Measurements from ENCODE around the gene FAM13A. TPM values are rescaled to one million over a fixed set of nuclear protein-coding genes. Genes with fewer than 3 reads are reported as not detected.

The FAM13A gene
- total and polyA plus RNA-seq, 2 of the 8 experiments (the other 6 are each of a cell fraction or from before 2014, with no cell fraction given): 7.1 to 16.5 TPM

DNA sequence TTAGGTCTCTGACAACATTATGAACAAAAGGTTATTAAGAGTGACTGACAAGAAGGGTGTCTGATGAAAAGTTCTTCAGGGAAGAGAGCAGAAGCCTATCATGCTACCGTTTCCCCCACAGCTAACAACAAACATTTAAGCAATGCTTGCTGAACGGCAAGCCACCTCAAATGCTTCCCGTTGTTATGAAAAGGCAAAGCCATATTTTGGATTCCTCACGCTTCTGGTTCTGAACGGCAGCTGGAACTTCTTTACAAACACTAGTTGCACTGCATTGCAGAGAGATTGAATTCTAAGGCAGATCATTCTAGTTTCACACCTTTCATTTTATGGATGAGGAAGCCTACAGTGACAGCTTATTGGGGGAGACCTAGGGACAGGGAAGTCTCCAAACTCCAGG is 310.8 kb downstream of the FAM13A start:
- ChIA-PET CTCF (ENCODE audit: partially characterized antibody) (interaction anchor here (1.3 to 2.0 kb wide), 3 partner anchors 10 to 278 kb away, joined by 4 to 7 read pairs (median 5); no protein-coding TSS in a partner anchor), POLR2A (ENCODE audit: partially characterized antibody) (interaction anchor here (1.4 kb wide), 1 partner anchor 8 kb away, joined by 3 read pairs; no protein-coding TSS in a partner anchor)
- Histone ChIP-seq H2AFZ (ENCODE audit: low read length) (no peak overlapping the region), H3K23ac (ENCODE audit: insufficient read length) (no peak overlapping the region), H3K4me2 (ENCODE audit: insufficient read depth in 1 of 2, low read depth in 2 of 2, low read length in 2 of 2) (no peak overlapping the region), H3K4me1 (replicated peaks in 1 of 4; ENCODE audit: control insufficient read depth in 3 of 4, insufficient read depth in 4 of 4, low read length in 3 of 4) (no peaks in the 10 kb centered on the region), H3K56ac (replicated peaks; ENCODE audit: insufficient read length, low read depth, low read length) (no peak overlapping the region), H3K4me3 (ENCODE audit: extremely low read depth in 1 of 4, insufficient read depth in 2 of 4, low read depth in 3 of 4, low read length in 4 of 4) (no peak overlapping the region), H3K79me1 (ENCODE audit: low read depth, low read length) (no peaks in the 10 kb centered on the region), H3K18ac (ENCODE audit: extremely low read depth, low read length) (no peak overlapping the region), H4K8ac (ENCODE audit: extremely low read depth, insufficient read depth, low read length) (no peak overlapping the region), H3K79me2 (ENCODE audit: control insufficient read depth in 1 of 2, insufficient read depth in 2 of 2, low read length in 2 of 2) (no peaks in the 10 kb centered on the region), H3K23me2 (ENCODE audit: low read depth, low read length) (no peaks in the 10 kb centered on the region), H2BK12ac (ENCODE audit: low read depth, low read length) (no peak overlapping the region), H4K5ac (ENCODE audit: insufficient read length, low read depth, low read length) (no peak overlapping the region), H2BK5ac (ENCODE audit: low read depth, low read length) (no peak overlapping the region), H3K9ac (replicated peaks in 1 of 4; ENCODE audit: extremely low read depth in 1 of 4, low read depth in 3 of 4, low read length in 3 of 4) (no peak overlapping the region), H4K91ac (replicated peaks; ENCODE audit: insufficient read length, low read length) (no peak overlapping the region), H3K36me3 (ENCODE audit: control insufficient read depth in 2 of 4, insufficient read depth in 4 of 4, low read length in 3 of 4) (peaks cover 2 to 28% (median 16%) of the 10 kb centered on the region in 4 experiments; a peak in 6 of 8 replicates), H2BK20ac (ENCODE audit: low read length) (no peak overlapping the region), H3K27ac (ENCODE audit: low read depth, low read length) (no peak overlapping the region), H3K4ac (replicated peaks; ENCODE audit: insufficient read length, low read depth, low read length) (no peak overlapping the region), H2BK15ac (ENCODE audit: low read length) (no peak overlapping the region), H3K27me3 (replicated peaks in 1 of 4; ENCODE audit: control insufficient read depth in 3 of 4, extremely low read depth in 1 of 4, insufficient read depth in 3 of 4, low read length in 3 of 4) (no peaks in the 10 kb centered on the region), H2BK120ac (replicated peaks; ENCODE audit: low read depth, low read length) (no peak overlapping the region), H3K9me3 (ENCODE audit: insufficient read depth in 2 of 2, low read depth in 1 of 2, low read length in 1 of 2) (no peaks in the 10 kb centered on the region), H3K14ac (ENCODE audit: insufficient read length) (no peak overlapping the region), H4K20me1 (replicated peaks in 1 of 2; ENCODE audit: control insufficient read depth in 1 of 2, insufficient read depth in 2 of 2, low read length in 2 of 2) (no peaks in the 10 kb centered on the region), H2AK5ac (ENCODE audit: low read depth, low read length) (no peak overlapping the region)
- no peak for FAIRE-seq
- no peak for DNase-seq (ENCODE audit: low read depth in 1 of 2, low spot score in 2 of 2)
- WGBS, 2 experiments (ENCODE audit: extremely low coverage in 1 of 2, insufficient coverage in 1 of 2, insufficient read length in 1 of 2, insufficient replicate concordance in 2 of 2, low coverage in 1 of 2, low lambda C conversion rate in 2 of 2, missing lambda C conversion rate in 1 of 2): 76% methylated on average over 5 of the region's 5 CpGs; no CpG with 5 or more reads in 1 of the 2 experiments
- no peak for TF ChIP-seq SP4 (IDR thresholded peaks at IDR 0.05; ENCODE audit: low read length)
- no peak for TF ChIP-seq RAD21 (IDR thresholded peaks at IDR 0.05 in 1 of 2, conservative IDR thresholded peaks at IDR 0.05 in 1 of 2; ENCODE audit: low read depth in 2 of 2, low read length in 2 of 2)
- TF ChIP-seq ZNF274 (IDR thresholded peaks at IDR 0.05; ENCODE audit: borderline replicate concordance, extremely low read depth, low read length): no peak
- TF ChIP-seq CBX5 (IDR thresholded peaks at IDR 0.05; ENCODE audit: low read depth, low read length): no peak
- no peak for TF ChIP-seq GTF2F1 (IDR thresholded peaks at IDR 0.05; ENCODE audit: borderline replicate concordance, low read depth, low read length)
- no peak for TF ChIP-seq POLR2AphosphoS5 (IDR thresholded peaks at IDR 0.05; ENCODE audit: low read depth, low read length)
- no peak for TF ChIP-seq BRCA1 (IDR thresholded peaks at IDR 0.05; ENCODE audit: low read depth, low read length)
- no peak for TF ChIP-seq EGR1 (IDR thresholded peaks at IDR 0.05; ENCODE audit: borderline replicate concordance, low read depth, low read length)
- TF ChIP-seq EZH2 (IDR thresholded peaks at IDR 0.05; ENCODE audit: low read depth, low read length, severe bottlenecking): no peak
- TF ChIP-seq KDM4A (IDR thresholded peaks at IDR 0.05; ENCODE audit: low read depth, low read length, severe bottlenecking): no peak
- no peak for TF ChIP-seq MAFK (IDR thresholded peaks at IDR 0.05; ENCODE audit: low read depth, low read length)
- TF ChIP-seq NRF1 (IDR thresholded peaks at IDR 0.05; ENCODE audit: low read depth, low read length): no peak

All from H1 (cell line).